ENCODE results near the gene MAD1L1. TPM values are rescaled to one million over a fixed set of nuclear protein-coding genes. Genes with fewer than 3 reads are reported as not detected.
A peak's percentile ranks its signal among the peaks of the same experiment; 100 is the strongest.

Gene MAD1L1
- total RNA-seq, 1 experiment from 2014 or later = 43.8 TPM

- Mint-ChIP-seq H3K36me3 (peaks cover 6% of the 10 kb centered on the region; the same call in 1 of the 2 replicates), H3K9me3 (no peaks in the 10 kb centered on the region), H3K27me3 (ENCODE audit: low read depth) (no peaks in the 10 kb centered on the region; the same call in 1 of the 2 replicates), H3K27ac (peak overlapping the region; percentile 66), H3K4me3 (no peak overlapping the region), H3K4me1 (no peaks in the 10 kb centered on the region)
- TF ChIP-seq GTF2I (CRISPR knock-in tag; conservative IDR thresholded peaks at IDR 0.05) (no peak), ETV6 (CRISPR knock-in tag; IDR thresholded peaks at IDR 0.05) (no peak), CBFB (CRISPR knock-in tag; IDR thresholded peaks at IDR 0.05; ENCODE audit: low read depth) (no peak), ZNF671 (CRISPR knock-in tag; IDR thresholded peaks at IDR 0.05) (no peak)
- ChIA-PET POLR2A (no interaction called here), CTCF (no interaction called here)
- no peak for ATAC-seq
- DNase-seq (ENCODE audit: low spot score) = no peak
Observed at GRCh38 chr7:2117646-2118045, 115.1 kb downstream of the MAD1L1 start.

GRCh38 chr7:2116989-2117591, 115.7 kb downstream of the MAD1L1 start:
- no peak for ATAC-seq
- TF ChIP-seq ZNF423 (CRISPR knock-in tag; IDR thresholded peaks at IDR 0.05) = no peak
- no peak for TF ChIP-seq CBFB (CRISPR knock-in tag; IDR thresholded peaks at IDR 0.05; ENCODE audit: low read depth)
- no peak for TF ChIP-seq ZNF138 (CRISPR knock-in tag; conservative IDR thresholded peaks at IDR 0.05)
- TF ChIP-seq ATF1 (CRISPR knock-in tag; IDR thresholded peaks at IDR 0.05) = no peak
- TF ChIP-seq ZNF512 (CRISPR knock-in tag; IDR thresholded peaks at IDR 0.05; ENCODE audit: borderline replicate concordance) = no peak
- TF ChIP-seq MLX (CRISPR knock-in tag; IDR thresholded peaks at IDR 0.05) = no peak
- TF ChIP-seq SMAD4 (CRISPR knock-in tag; IDR thresholded peaks at IDR 0.05) = no peak
- TF ChIP-seq ATF6 (CRISPR knock-in tag; IDR thresholded peaks at IDR 0.05) = no peak
- TF ChIP-seq JAZF1 (CRISPR knock-in tag; IDR thresholded peaks at IDR 0.05) = no peak
- Mint-ChIP-seq H3K4me3 (no peak overlapping the region), H3K4me1 (no peaks in the 10 kb centered on the region), H3K36me3 (peaks cover 6% of the 10 kb centered on the region; the same call in 1 of the 2 replicates), H3K27ac (peak overlapping the region; percentile 89), H3K9me3 (no peaks in the 10 kb centered on the region), H3K27me3 (ENCODE audit: low read depth) (no peaks in the 10 kb centered on the region; the same call in 1 of the 2 replicates)
- CTCF ChIA-PET = no interaction called here
- POLR2A ChIA-PET = no interaction called here
- DNase-seq (ENCODE audit: low spot score) = no peak

GRCh38 chr7:2116448-2116810, 116.3 kb downstream of the MAD1L1 start:
- peak overlapping the region; percentile 89 for H3K27ac Mint-ChIP-seq
- no peaks in the 10 kb centered on the region; the same call in 1 of the 2 replicates for H3K27me3 Mint-ChIP-seq (ENCODE audit: low read depth)
- TF ChIP-seq GRHL2 (CRISPR knock-in tag; IDR thresholded peaks at IDR 0.05; ENCODE audit: insufficient replicate concordance, severe bottlenecking) = no peak
- TF ChIP-seq CDX4 (CRISPR knock-in tag; IDR thresholded peaks at IDR 0.05; ENCODE audit: borderline replicate concordance) = no peak
- TF ChIP-seq ZMAT4 (CRISPR knock-in tag; IDR thresholded peaks at IDR 0.05) = no peak
- no peak for TF ChIP-seq IRF2 (CRISPR knock-in tag; IDR thresholded peaks at IDR 0.05; ENCODE audit: borderline replicate concordance, low read depth)
- no peak for TF ChIP-seq ZBTB43 (CRISPR knock-in tag; IDR thresholded peaks at IDR 0.05)
- no peak for TF ChIP-seq KAT7 (CRISPR knock-in tag; IDR thresholded peaks at IDR 0.05; ENCODE audit: borderline replicate concordance)
- TF ChIP-seq SP1 (CRISPR knock-in tag; conservative IDR thresholded peaks at IDR 0.05) = no peak
- TF ChIP-seq NR3C1 (CRISPR knock-in tag; conservative IDR thresholded peaks at IDR 0.05; ENCODE audit: low read depth) = no peak
- TF ChIP-seq NR2C2 (CRISPR knock-in tag; IDR thresholded peaks at IDR 0.05) = no peak
- no peak for TF ChIP-seq E2F4 (CRISPR knock-in tag; IDR thresholded peaks at IDR 0.05; ENCODE audit: borderline replicate concordance, low read depth)
- no peak for TF ChIP-seq E2F1 (CRISPR knock-in tag; IDR thresholded peaks at IDR 0.05)
- no peak for TF ChIP-seq GTF2I (CRISPR knock-in tag; conservative IDR thresholded peaks at IDR 0.05)
- no peak for TF ChIP-seq ZNF396 (CRISPR knock-in tag; IDR thresholded peaks at IDR 0.05; ENCODE audit: borderline replicate concordance)

More at GRCh38 chr7:2116448-2116810, 116.3 kb downstream of the MAD1L1 start:
- no peaks in the 10 kb centered on the region; the same call in 1 of the 2 replicates for H3K4me1 Mint-ChIP-seq
- ChIA-PET POLR2A (no interaction called here), CTCF (no interaction called here)
- no peak overlapping the region for H3K4me3 Mint-ChIP-seq
- no peak for ATAC-seq
- peaks cover 6% of the 10 kb centered on the region; the same call in 1 of the 2 replicates for H3K36me3 Mint-ChIP-seq
- no peaks in the 10 kb centered on the region for H3K9me3 Mint-ChIP-seq
- no peak for DNase-seq (ENCODE audit: low spot score)
